ENCODE data around the gene SIPA1. TPM values are rescaled to one million over a fixed set of nuclear protein-coding genes. Genes with fewer than 3 reads are reported as not detected.

Gene SIPA1
- total RNA-seq, 1 experiment from 2014 or later, result 86.9 TPM

GRCh38 chr11:65699306-65699705 is 61.4 kb downstream of the SIPA1 start:
- Histone ChIP-seq H3K27ac (ENCODE audit: low read length) (no peak overlapping the region), H3K4me1 (ENCODE audit: control insufficient read depth, insufficient read depth, low read length) (peaks cover 9% of the 10 kb centered on the region), H3K4me3 (ENCODE audit: low read depth in 2 of 2, low read length in 2 of 2) (no peak overlapping the region), H3K36me3 (ENCODE audit: control insufficient read depth, insufficient read depth, low read length) (no peaks in the 10 kb centered on the region), H3K27me3 (ENCODE audit: control insufficient read depth, insufficient read depth, low read length) (no peaks in the 10 kb centered on the region), H3K9me3 (ENCODE audit: control insufficient read depth, insufficient read depth, low read depth, low read length) (no peaks in the 10 kb centered on the region)
- ATAC-seq, result no peak
- in situ Hi-C loops (cut with HindIII; ENCODE audit: low pct_unique_long_range_greater_than_20kb, low sequenced_read_pairs), result no loop called here
- no peak for DNase-seq (ENCODE audit: low read depth, low spot score)
- intact Hi-C loops (cut with micrococcal nuclease; ENCODE audit: unreplicated experiment), result no loop called here
- ChIA-PET POLR2A (interaction anchor here (0.5 kb wide), 1 partner anchor 31 kb away, joined by 3 read pairs; no protein-coding TSS in a partner anchor), CTCF (no interaction called here)
- TF ChIP-seq CTCF (IDR thresholded peaks at IDR 0.05) (no peak), SIN3A (IDR thresholded peaks at IDR 0.05; ENCODE audit: borderline replicate concordance, insufficient read depth, low read depth, low read length) (no peak), POLR2AphosphoS5 (IDR thresholded peaks at IDR 0.05; ENCODE audit: low read depth, low read length) (no peak), TCF7L2 (IDR thresholded peaks at IDR 0.05; ENCODE audit: low read depth, low read length) (no peak)
- TF ChIP-seq, protein P1, sequence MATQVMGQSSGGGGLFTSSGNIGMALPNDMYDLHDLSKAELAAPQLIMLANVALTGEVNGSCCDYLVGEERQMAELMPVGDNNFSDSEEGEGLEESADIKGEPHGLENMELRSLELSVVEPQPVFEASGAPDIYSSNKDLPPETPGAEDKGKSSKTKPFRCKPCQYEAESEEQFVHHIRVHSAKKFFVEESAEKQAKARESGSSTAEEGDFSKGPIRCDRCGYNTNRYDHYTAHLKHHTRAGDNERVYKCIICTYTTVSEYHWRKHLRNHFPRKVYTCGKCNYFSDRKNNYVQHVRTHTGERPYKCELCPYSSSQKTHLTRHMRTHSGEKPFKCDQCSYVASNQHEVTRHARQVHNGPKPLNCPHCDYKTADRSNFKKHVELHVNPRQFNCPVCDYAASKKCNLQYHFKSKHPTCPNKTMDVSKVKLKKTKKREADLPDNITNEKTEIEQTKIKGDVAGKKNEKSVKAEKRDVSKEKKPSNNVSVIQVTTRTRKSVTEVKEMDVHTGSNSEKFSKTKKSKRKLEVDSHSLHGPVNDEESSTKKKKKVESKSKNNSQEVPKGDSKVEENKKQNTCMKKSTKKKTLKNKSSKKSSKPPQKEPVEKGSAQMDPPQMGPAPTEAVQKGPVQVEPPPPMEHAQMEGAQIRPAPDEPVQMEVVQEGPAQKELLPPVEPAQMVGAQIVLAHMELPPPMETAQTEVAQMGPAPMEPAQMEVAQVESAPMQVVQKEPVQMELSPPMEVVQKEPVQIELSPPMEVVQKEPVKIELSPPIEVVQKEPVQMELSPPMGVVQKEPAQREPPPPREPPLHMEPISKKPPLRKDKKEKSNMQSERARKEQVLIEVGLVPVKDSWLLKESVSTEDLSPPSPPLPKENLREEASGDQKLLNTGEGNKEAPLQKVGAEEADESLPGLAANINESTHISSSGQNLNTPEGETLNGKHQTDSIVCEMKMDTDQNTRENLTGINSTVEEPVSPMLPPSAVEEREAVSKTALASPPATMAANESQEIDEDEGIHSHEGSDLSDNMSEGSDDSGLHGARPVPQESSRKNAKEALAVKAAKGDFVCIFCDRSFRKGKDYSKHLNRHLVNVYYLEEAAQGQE (IDR thresholded peaks at IDR 0.05; ENCODE audit: insufficient read depth in 1 of 2, low read depth in 2 of 2, low read length in 1 of 2), result no peak
- BruUV-seq (replicated peaks), result no TSS peak

DNA sequence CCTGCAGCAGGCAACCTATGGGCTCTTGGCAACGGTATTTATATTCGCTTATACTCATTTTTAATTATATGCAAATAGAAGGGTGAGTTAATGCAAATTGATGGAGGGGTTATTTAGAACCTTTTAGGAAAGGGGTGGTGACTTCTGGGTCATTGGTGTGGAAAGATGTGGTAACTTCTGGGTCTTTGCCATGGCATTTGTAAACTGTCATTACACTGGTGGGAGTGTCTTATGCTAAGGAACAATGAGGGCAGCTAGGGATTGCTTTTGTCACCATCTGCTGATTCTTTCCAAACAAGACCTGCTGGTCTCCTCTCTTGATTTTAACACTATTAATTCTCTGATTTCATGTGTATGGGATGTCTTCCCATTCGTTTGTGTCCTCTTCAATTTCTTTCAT is 62.5 kb downstream of the SIPA1 start:
- Histone ChIP-seq H3K9me3 (ENCODE audit: control insufficient read depth, insufficient read depth, low read depth, low read length) (no peaks in the 10 kb centered on the region), H3K36me3 (ENCODE audit: control insufficient read depth, insufficient read depth, low read length) (no peaks in the 10 kb centered on the region), H3K4me1 (ENCODE audit: control insufficient read depth, insufficient read depth, low read length) (peaks cover 9% of the 10 kb centered on the region), H3K4me3 (ENCODE audit: low read depth in 2 of 2, low read length in 2 of 2) (no peak overlapping the region), H3K27me3 (ENCODE audit: control insufficient read depth, insufficient read depth, low read length) (0 out of 2 replicates have a peak, but pooled peaks cover 2% of the 10 kb centered on the region), H3K27ac (ENCODE audit: low read length) (no peak overlapping the region)
- in situ Hi-C loops (cut with HindIII; ENCODE audit: low pct_unique_long_range_greater_than_20kb, low sequenced_read_pairs) (no loop called here), intact Hi-C loops (cut with micrococcal nuclease; ENCODE audit: unreplicated experiment) (loop anchor here (10.0 kb wide), 1 partner anchor 66 kb away; the partner anchor contains the start of gene SIPA1)
- DNase-seq (ENCODE audit: low read depth, low spot score) (no peak), ATAC-seq (no peak)
- BruUV-seq (replicated peaks), result no TSS peak
- ChIA-PET CTCF (no interaction called here), POLR2A (no interaction called here)
- TF ChIP-seq CTCF (IDR thresholded peaks at IDR 0.05), result no peak
- no peak for TF ChIP-seq TCF7L2 (IDR thresholded peaks at IDR 0.05; ENCODE audit: low read depth, low read length)
- TF ChIP-seq SIN3A (IDR thresholded peaks at IDR 0.05; ENCODE audit: borderline replicate concordance, insufficient read depth, low read depth, low read length), result no peak
- no peak for TF ChIP-seq POLR2AphosphoS5 (IDR thresholded peaks at IDR 0.05; ENCODE audit: low read depth, low read length)
- TF ChIP-seq, protein P1 (IDR thresholded peaks at IDR 0.05; ENCODE audit: insufficient read depth in 1 of 2, low read depth in 2 of 2, low read length in 1 of 2), result no peak

Data from Panc1 (cell line).